H9 (cell line): ENCODE data around the gene SAMHD1. TPM values are rescaled to one million over a fixed set of nuclear protein-coding genes. Genes with fewer than 3 reads are reported as not detected.

ENCODE experiments used
- DNase-seq: peaks from one replicate; pipeline ENCODE4 v3.0.0-alpha.2; 2017
- H2AFZ ChIP-seq: one replicate; pipeline ENCODE4 v1.6.1; 2013; ENCODE audit warnings: mild to moderate bottlenecking, low read length, control low read depth, moderate library complexity
- H2AK5ac ChIP-seq: 2 replicates; pipeline ENCODE4 v1.6.1; 2013; ENCODE audit warnings: low read length, control low read depth, mixed read lengths; ENCODE audit not compliant: insufficient read length
- H2BK120ac ChIP-seq: one replicate; pipeline ENCODE4 v1.6.1; 2013; ENCODE audit warnings: low read depth, mild to moderate bottlenecking, low read length, control low read depth, inconsistent platforms; ENCODE audit not compliant: poor library complexity, severe bottlenecking
- H2BK12ac ChIP-seq: 2 replicates; pipeline ENCODE4 v1.6.1; 2013; ENCODE audit warnings: low read length, control low read depth, mixed read lengths, low read depth; ENCODE audit not compliant: insufficient read length
- H2BK15ac ChIP-seq: 2 replicates; pipeline ENCODE4 v1.6.1; 2013; ENCODE audit warnings: low read depth, low read length, control low read depth
- H2BK20ac ChIP-seq: one replicate; pipeline ENCODE4 v1.6.1; 2013; ENCODE audit warnings: low read depth, mild to moderate bottlenecking, low read length, control low read depth, inconsistent platforms; ENCODE audit not compliant: poor library complexity, severe bottlenecking
- H2BK5ac ChIP-seq: 2 replicates; pipeline ENCODE4 v1.6.1; 2013; ENCODE audit warnings: low read length, control low read depth, mixed read lengths; ENCODE audit not compliant: insufficient read length
- H3K14ac ChIP-seq: 2 replicates; pipeline ENCODE4 v1.6.1; 2013; ENCODE audit warnings: low read length, control low read depth; ENCODE audit not compliant: insufficient read depth
- H3K18ac ChIP-seq: 2 replicates; pipeline ENCODE4 v1.6.1; 2013; ENCODE audit warnings: low read depth, mild to moderate bottlenecking, mixed read lengths, low read length, control low read depth; ENCODE audit not compliant: insufficient read length
- H3K23ac ChIP-seq: 2 replicates; pipeline ENCODE4 v1.6.1; 2013; ENCODE audit warnings: low read length, control low read depth, mixed read lengths, low read depth; ENCODE audit not compliant: insufficient read length
- H3K23me2 ChIP-seq: 2 replicates; pipeline ENCODE4 v1.6.1; 2013; ENCODE audit warnings: low read depth, mild to moderate bottlenecking, mixed read lengths, low read length, control low read depth; ENCODE audit not compliant: insufficient read length, poor library complexity, severe bottlenecking
- H3K27ac ChIP-seq: 2 replicates; pipeline ENCODE4 v1.5.1; 2013; ENCODE audit warnings: low read length, control low read depth, mixed read lengths, low read depth; ENCODE audit not compliant: insufficient read length
- H3K27me3 ChIP-seq: 2 replicates; pipeline ENCODE4 v1.6.1; 2013; ENCODE audit warnings: low read length, control low read depth, inconsistent platforms; ENCODE audit not compliant: insufficient read depth
- H3K4ac ChIP-seq: 2 replicates; pipeline ENCODE4 v1.6.1; 2013; ENCODE audit warnings: low read depth, mild to moderate bottlenecking, control low read depth, inconsistent platforms, low read length, moderate library complexity
- H3K4me1 ChIP-seq: 2 replicates; pipeline ENCODE4 v1.6.1; 2013; ENCODE audit warnings: low read length, control low read depth, inconsistent platforms; ENCODE audit not compliant: insufficient read depth
- H3K4me2 ChIP-seq: 2 replicates; pipeline ENCODE4 v1.6.1; 2013; ENCODE audit warnings: low read length, control low read depth, mixed read lengths; ENCODE audit not compliant: insufficient read length, insufficient read depth
- H3K56ac ChIP-seq: 2 replicates; pipeline ENCODE4 v1.6.1; 2013; ENCODE audit warnings: low read depth, mild to moderate bottlenecking, mixed read lengths, low read length, control low read depth; ENCODE audit not compliant: insufficient read length
- H3K79me1 ChIP-seq: 2 replicates; pipeline ENCODE4 v1.6.1; 2013; ENCODE audit warnings: low read depth, mild to moderate bottlenecking, moderate library complexity, low read length, control low read depth, inconsistent platforms; ENCODE audit not compliant: insufficient read depth, poor library complexity, severe bottlenecking
- H3K79me2 ChIP-seq: 2 replicates; pipeline ENCODE4 v1.6.1; 2013; ENCODE audit warnings: low read length, control low read depth, inconsistent platforms; ENCODE audit not compliant: insufficient read depth
- H3K9ac ChIP-seq: 2 replicates; pipeline ENCODE4 v1.6.1; 2013; ENCODE audit warnings: low read length, control low read depth, mixed read lengths; ENCODE audit not compliant: insufficient read length; ENCODE audit errors: extremely low read depth
- H3K9me3 ChIP-seq: one replicate; pipeline ENCODE4 v1.6.1; 2013; ENCODE audit warnings: low read depth, low read length, inconsistent platforms; ENCODE audit not compliant: control insufficient read depth
- H3T11ph ChIP-seq: one replicate; pipeline ENCODE4 v1.6.1; 2013; ENCODE audit warnings: mild to moderate bottlenecking, low read length, control low read depth, inconsistent platforms
- H4K20me1 ChIP-seq: one replicate; pipeline ENCODE4 v1.6.1; 2013; ENCODE audit not compliant: control insufficient read depth, insufficient read length, insufficient read depth
- H4K5ac ChIP-seq: 2 replicates; pipeline ENCODE4 v1.6.1; 2013; ENCODE audit warnings: low read depth, mild to moderate bottlenecking, mixed read lengths, low read length, control low read depth; ENCODE audit not compliant: insufficient read length
- H4K8ac ChIP-seq: replicated peaks from 2 replicates; pipeline ENCODE4 v1.6.1; 2013; ENCODE audit warnings: low read length, control low read depth, mixed read lengths, low read depth; ENCODE audit not compliant: insufficient read length
- H4K91ac ChIP-seq: 2 replicates; pipeline ENCODE4 v1.6.1; 2013; ENCODE audit warnings: low read depth, mild to moderate bottlenecking, moderate library complexity, mixed read lengths, low read length, control low read depth; ENCODE audit not compliant: insufficient read length
- H3K27ac Mint-ChIP-seq, 3 experiments: 2 replicates in 2 of 3; 3 replicates in 1 of 3; pipeline ENCODE4 v1.8.0; 2020 to 2021; ENCODE audit warnings: mixed read lengths in 3 of 3, mild to moderate bottlenecking in 1 of 3, moderate library complexity in 1 of 3
- H3K27me3 Mint-ChIP-seq: 2 replicates; pipeline ENCODE4 v1.8.0; 2021; ENCODE audit warnings: low read depth, mild to moderate bottlenecking, moderate library complexity, mixed read lengths
- H3K36me3 Mint-ChIP-seq, 3 experiments: 2 replicates in 2 of 3; 3 replicates in 1 of 3; pipeline ENCODE4 v1.8.0; 2020 to 2021; ENCODE audit warnings: low read depth in 3 of 3, mixed read lengths in 3 of 3; ENCODE audit not compliant: insufficient read depth in 1 of 3
- H3K4me1 Mint-ChIP-seq, 2 experiments: 2 replicates each; pipeline ENCODE4 v1.8.0; 2020; ENCODE audit warnings: mixed read lengths in 2 of 2
- H3K4me3 Mint-ChIP-seq, 2 experiments: 2 replicates in 1 of 2; 3 replicates in 1 of 2; pipeline ENCODE4 v1.8.0; 2020 to 2021; ENCODE audit warnings: mild to moderate bottlenecking in 2 of 2, mixed read lengths in 2 of 2, moderate library complexity in 1 of 2
- H3K9me3 Mint-ChIP-seq, 2 experiments: 2 replicates in 1 of 2; 3 replicates in 1 of 2; pipeline ENCODE4 v1.8.0; 2020; ENCODE audit warnings: mild to moderate bottlenecking in 2 of 2, mixed read lengths in 2 of 2, moderate library complexity in 1 of 2
- CTCF ChIP-seq: fragments of 200-600 bp; sonication (generic); conservative IDR thresholded peaks from 3 replicates; pipeline ENCODE4 v1.8.0; 2021; ENCODE audit warnings: antibody characterized with exemption, mild to moderate bottlenecking
- WGBS: extraction: QIAGEN DNeasy Blood & Tissue Kit; methylation state at CpG from one replicate; pipeline ENCODE4 v1.1.7; 2013; ENCODE audit warnings: missing lambda C conversion rate, low lambda C conversion rate, mixed read lengths; ENCODE audit not compliant: insufficient read length; ENCODE audit errors: extremely low coverage; 5-methylcytosine and 5-hydroxymethylcytosine counted together
- total RNA-seq: library from RNA; stranded (reverse); gene quantifications from 2 replicates; pipeline ENCODE4 v1.2.1, GENCODE V29; 2021

SAMHD1 gene
- total RNA-seq, 1 experiment from 2014 or later, result 53.1 TPM

DNA sequence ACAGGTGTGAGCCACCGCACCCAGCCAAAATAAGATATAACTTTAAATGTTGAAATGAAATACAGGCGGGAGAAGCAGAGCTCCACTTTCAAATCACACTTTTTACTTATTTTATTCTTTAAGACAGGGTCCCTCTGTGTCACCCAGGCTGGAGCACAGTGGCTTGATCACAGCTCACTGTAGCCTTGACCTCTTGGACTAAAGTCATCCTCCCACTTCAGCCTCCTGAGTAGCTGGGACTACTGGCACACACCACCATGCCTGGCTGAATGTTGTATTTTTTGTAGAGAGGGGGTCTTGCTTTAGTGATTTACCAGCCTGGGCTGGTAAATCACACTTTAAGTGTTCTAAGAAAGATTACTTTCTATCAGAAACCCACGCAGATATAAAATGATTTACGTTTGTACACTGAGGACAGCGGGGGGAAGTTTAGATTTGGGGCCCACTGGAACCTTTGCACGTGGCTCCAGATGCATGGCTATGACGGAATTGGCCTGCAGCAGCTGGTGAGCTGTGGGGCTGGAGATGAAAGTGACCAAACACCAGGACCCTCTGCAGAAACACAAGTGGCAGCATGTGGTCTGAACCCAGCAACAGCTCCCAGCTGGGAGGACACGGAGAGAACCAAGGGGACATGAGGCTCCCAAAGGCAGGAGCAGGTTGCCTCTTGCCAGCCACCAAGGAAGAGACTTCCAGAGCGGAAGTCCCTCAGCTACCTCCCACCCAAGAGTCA is 102.0 kb downstream of the SAMHD1 start:
- Histone ChIP-seq H4K91ac (no peak overlapping the region), H3K18ac (no peak overlapping the region), H3K4me1 (no peaks in the 10 kb centered on the region), H2AK5ac (no peak overlapping the region), H2BK12ac (no peak overlapping the region), H4K20me1 (no peaks in the 10 kb centered on the region), H3K9ac (no peak overlapping the region), H2AFZ (no peak overlapping the region), H3K79me2 (no peaks in the 10 kb centered on the region), H2BK120ac (no peak overlapping the region), H2BK20ac (no peak overlapping the region), H3K23me2 (no peaks in the 10 kb centered on the region), H3K4ac (no peak overlapping the region), H2BK5ac (no peak overlapping the region), H2BK15ac (no peak overlapping the region), H3K27ac (no peak overlapping the region), H3K27me3 (no peaks in the 10 kb centered on the region), H3K23ac (no peak overlapping the region), H3K79me1 (no peaks in the 10 kb centered on the region), H4K5ac (no peak overlapping the region), H3T11ph (no peak overlapping the region), H3K4me2 (no peak overlapping the region), H4K8ac (no peak overlapping the region), H3K14ac (no peak overlapping the region), H3K56ac (no peak overlapping the region), H3K9me3 (no peaks in the 10 kb centered on the region)
- TF ChIP-seq CTCF, result no peak
- H3K27ac Mint-ChIP-seq, result no peak overlapping the region
- WGBS, result no CpG with 5 or more reads among the region's 9 CpGs
- peaks cover 9 to 12% of the 10 kb centered on the region in 2 experiments for H3K9me3 Mint-ChIP-seq
- H3K4me3 Mint-ChIP-seq, result no peak overlapping the region
- H3K36me3 Mint-ChIP-seq, result peaks cover 11 to 14% (median 13%) of the 10 kb centered on the region in 3 experiments
- no peak for DNase-seq
- peaks cover 16 to 20% of the 10 kb centered on the region in 2 experiments for H3K4me1 Mint-ChIP-seq
- no peaks in the 10 kb centered on the region for H3K27me3 Mint-ChIP-seq
